ENCODE measurements around the gene NDRG4. TPM values are rescaled to one million over a fixed set of nuclear protein-coding genes. Genes with fewer than 3 reads are reported as not detected.

Gene NDRG4
- total and polyA plus RNA-seq, 2 donors (not counting 3 experiments of a cell fraction or from before 2014, with no cell fraction given) = 35.8 to 74.3 TPM

GRCh38 chr16:58472266-58472665, 27.7 kb upstream of the NDRG4 start:
- Histone ChIP-seq H3K9ac (replicated peaks; ENCODE audit: extremely low read depth, insufficient read depth, low read length) (no peak overlapping the region), H3K27me3 (ENCODE audit: control insufficient read depth in 2 of 2, insufficient read depth in 2 of 2, low read length in 2 of 2) (no peaks in the 10 kb centered on the region), H3K4me2 (ENCODE audit: insufficient read depth, low read length) (no peak overlapping the region), H4K20me1 (replicated peaks; ENCODE audit: control insufficient read depth, extremely low read depth, insufficient read depth, low read length) (no peaks in the 10 kb centered on the region), H3K9me3 (replicated peaks; ENCODE audit: control insufficient read depth, insufficient read depth, low read length) (no peaks in the 10 kb centered on the region), H3K9me1 (replicated peaks; ENCODE audit: control insufficient read depth, extremely low read depth, insufficient read depth, low read length) (no peaks in the 10 kb centered on the region), H3K79me2 (ENCODE audit: control insufficient read depth, insufficient read depth, low read length) (no peaks in the 10 kb centered on the region), H3K4me1 (ENCODE audit: control insufficient read depth, extremely low read depth, insufficient read depth, low read length) (peaks cover 12% of the 10 kb centered on the region), H3K27ac (ENCODE audit: insufficient read depth, low read depth, low read length) (no peak overlapping the region), H3K36me3 (ENCODE audit: control insufficient read depth in 2 of 2, extremely low read depth in 1 of 2, insufficient read depth in 2 of 2, low read length in 2 of 2) (no peaks in the 10 kb centered on the region), H3K4me3 (replicated peaks in 1 of 3; ENCODE audit: insufficient read depth in 1 of 3, low read depth in 1 of 3, low read length in 3 of 3) (no peak overlapping the region), H2AFZ (ENCODE audit: low read depth, low read length) (no peak overlapping the region)
- dilution Hi-C loops (cut with MboI; ENCODE audit: extremely low pct_ligation_motif_present, low sequenced_read_pairs) (no loop called here), intact Hi-C loops (cut with micrococcal nuclease) (no loop called here)
- ChIA-PET POLR2A (no interaction called here), CTCF (interaction anchor here (6.3 kb wide), 1 partner anchor 134 kb away, joined by 30 read pairs; no protein-coding TSS in a partner anchor)
- no peak for FAIRE-seq
- TF ChIP-seq MAX (IDR thresholded peaks at IDR 0.05; ENCODE audit: insufficient read depth, insufficient read length) (no peak), EZH2 (IDR thresholded peaks at IDR 0.05; ENCODE audit: borderline replicate concordance, low read depth, low read length, severe bottlenecking) (no peak), MYC (IDR thresholded peaks at IDR 0.05; ENCODE audit: low read depth, low read length) (no peak), POLR2A (IDR thresholded peaks at IDR 0.05; ENCODE audit: low read depth, low read length) (no peak)
- no TSS peak for BruUV-seq (replicated peaks)
- DNase-seq (ENCODE audit: low read depth, low spot score) = no peak

GRCh38 chr16:58472827-58473226, 27.1 kb upstream of the NDRG4 start:
- Histone ChIP-seq H3K79me2 (ENCODE audit: control insufficient read depth, insufficient read depth, low read length) (no peaks in the 10 kb centered on the region), H3K9ac (replicated peaks; ENCODE audit: extremely low read depth, insufficient read depth, low read length) (no peak overlapping the region), H3K4me3 (replicated peaks in 1 of 3; ENCODE audit: insufficient read depth in 1 of 3, low read depth in 1 of 3, low read length in 3 of 3) (no peak overlapping the region), H2AFZ (ENCODE audit: low read depth, low read length) (no peak overlapping the region), H3K4me2 (ENCODE audit: insufficient read depth, low read length) (no peak overlapping the region), H3K4me1 (ENCODE audit: control insufficient read depth, extremely low read depth, insufficient read depth, low read length) (peaks cover 12% of the 10 kb centered on the region), H3K36me3 (ENCODE audit: control insufficient read depth in 2 of 2, extremely low read depth in 1 of 2, insufficient read depth in 2 of 2, low read length in 2 of 2) (no peaks in the 10 kb centered on the region), H3K27me3 (ENCODE audit: control insufficient read depth in 2 of 2, insufficient read depth in 2 of 2, low read length in 2 of 2) (no peaks in the 10 kb centered on the region), H4K20me1 (replicated peaks; ENCODE audit: control insufficient read depth, extremely low read depth, insufficient read depth, low read length) (no peaks in the 10 kb centered on the region), H3K9me1 (replicated peaks; ENCODE audit: control insufficient read depth, extremely low read depth, insufficient read depth, low read length) (no peaks in the 10 kb centered on the region), H3K9me3 (replicated peaks; ENCODE audit: control insufficient read depth, insufficient read depth, low read length) (no peaks in the 10 kb centered on the region), H3K27ac (ENCODE audit: insufficient read depth, low read depth, low read length) (no peak overlapping the region)
- intact Hi-C loops (cut with micrococcal nuclease) (no loop called here), dilution Hi-C loops (cut with MboI; ENCODE audit: extremely low pct_ligation_motif_present, low sequenced_read_pairs) (no loop called here)
- POLR2A ChIA-PET = no interaction called here
- DNase-seq (ENCODE audit: low read depth, low spot score) (no peak), FAIRE-seq (no peak)
- no TSS peak for BruUV-seq (replicated peaks)
- TF ChIP-seq EZH2 (IDR thresholded peaks at IDR 0.05; ENCODE audit: borderline replicate concordance, low read depth, low read length, severe bottlenecking) = no peak
- no peak for TF ChIP-seq GATA2 (IDR thresholded peaks at IDR 0.05; ENCODE audit: insufficient read depth, insufficient read length, low read depth, low read length)
- no peak for TF ChIP-seq JUN (IDR thresholded peaks at IDR 0.05; ENCODE audit: borderline replicate concordance, insufficient read depth, insufficient read length, low read depth)
- no peak for TF ChIP-seq POLR2AphosphoS5 (IDR thresholded peaks at IDR 0.05; ENCODE audit: insufficient read depth, low read depth, low read length)
- no peak for TF ChIP-seq MYC (IDR thresholded peaks at IDR 0.05; ENCODE audit: low read depth, low read length)
- TF ChIP-seq CTCF (IDR thresholded peaks at IDR 0.05; ENCODE audit: extremely low read depth in 1 of 2, insufficient read depth in 1 of 2, low read depth in 1 of 2, low read length in 2 of 2) = no peak
- TF ChIP-seq FOS (IDR thresholded peaks at IDR 0.05; ENCODE audit: borderline replicate concordance, insufficient read depth, low read length) = no peak
- TF ChIP-seq POLR2A (IDR thresholded peaks at IDR 0.05; ENCODE audit: low read depth, low read length) = no peak
- TF ChIP-seq MAX (IDR thresholded peaks at IDR 0.05; ENCODE audit: insufficient read depth, insufficient read length) = no peak
- CTCF ChIA-PET = interaction anchor here (0.7 to 6.3 kb wide), 5 partner anchors 8 to 135 kb away, joined by 3 to 30 read pairs (median 3); no protein-coding TSS in a partner anchor

Measured in endothelial cell of umbilical vein (primary cell).